SK-N-SH (cell line): ENCODE results near the gene MTPN. TPM values are rescaled to one million over a fixed set of nuclear protein-coding genes. Genes with fewer than 3 reads are reported as not detected.

ENCODE experiments used
- CTCF ChIA-PET: fragments of 300-600, 350-600 bp; formaldehyde crosslinking; extraction: SDS; loops from one replicate; lab custom pipeline; 2021; lab: Yijun Ruan, JAX
- POLR2A ChIA-PET: fragments of 350-600 bp; sonication (Branson Sonifier 250); formaldehyde crosslinking; extraction: SDS; loops from one replicate; lab custom pipeline; 2020; ENCODE audit warnings: antibody characterized with exemption, inconsistent platforms; lab: Yijun Ruan, JAX
- DNase-seq: peaks from one replicate; pipeline ENCODE4 v3.0.0; 2012
- H2AFZ ChIP-seq: fragments of 200-600 bp; sonication (generic); 2 replicates; pipeline ENCODE4 v1.8.1; 2016; ENCODE audit warnings: antibody characterized with exemption, mild to moderate bottlenecking, low read depth
- H3F3A ChIP-seq: fragments of 200-600 bp; sonication (generic); replicated peaks from 2 replicates; pipeline ENCODE3; 2016; ENCODE audit warnings: antibody characterized with exemption, mild to moderate bottlenecking; ENCODE audit not compliant: insufficient read depth
- H3K27ac ChIP-seq, 2 experiments: fragments of 200-500 bp in 1 of 2; fragments of 200-600 bp in 1 of 2; sonication (Bioruptor generic) in 1 of 2; sonication (generic), shearing (Covaris generic) in 1 of 2; 2 replicates each; pipeline versions ENCODE4 v1.5.1 to v1.6.1; 2014 to 2016; ENCODE audit warnings: low read depth in 2 of 2, inconsistent platforms in 1 of 2, low read length in 1 of 2, mild to moderate bottlenecking in 1 of 2, mixed read lengths in 1 of 2
- H3K27me3 ChIP-seq: fragments of 200-600 bp; sonication (generic), shearing (Covaris generic); 2 replicates; pipeline ENCODE4 v1.6.1; 2016; ENCODE audit warnings: mixed run types; ENCODE audit not compliant: insufficient read depth
- H3K36me3 ChIP-seq, 2 experiments: fragments of 200-500 bp in 1 of 2; fragments of 200-600 bp in 1 of 2; sonication (Bioruptor generic) in 1 of 2; sonication (generic) in 1 of 2; replicated peaks in 1 of 2; 2 replicates each; pipeline versions ENCODE3 to v1.5.1; 2014 to 2016; ENCODE audit warnings: low read length in 1 of 2, mild to moderate bottlenecking in 1 of 2; ENCODE audit not compliant: insufficient read depth in 2 of 2, control insufficient read depth in 1 of 2
- H3K4me1 ChIP-seq, 2 experiments: fragments of 200-500 bp in 1 of 2; fragments of 200-600 bp in 1 of 2; sonication (Bioruptor generic) in 1 of 2; sonication (generic), shearing (Covaris generic) in 1 of 2; 2 replicates each; pipeline versions ENCODE4 v1.5.1 to v1.6.1; 2014 to 2016; ENCODE audit warnings: low read depth in 1 of 2, low read length in 1 of 2, mixed run types in 1 of 2; ENCODE audit not compliant: insufficient read depth in 2 of 2, control insufficient read depth in 1 of 2
- H3K4me2 ChIP-seq: fragments of 200-600 bp; sonication (generic), shearing (Covaris generic); 2 replicates; pipeline ENCODE4 v1.6.1; 2017; ENCODE audit warnings: mixed run types
- H3K4me3 ChIP-seq, 2 experiments: fragments of 200-500 bp in 1 of 2; fragments of 200-600 bp in 1 of 2; sonication (Bioruptor generic) in 1 of 2; sonication (generic), shearing (Covaris generic) in 1 of 2; 2 replicates each; pipeline versions ENCODE4 v1.5.1 to v1.8.1; 2014 to 2016; ENCODE audit warnings: low read depth in 2 of 2, inconsistent platforms in 1 of 2, low read length in 1 of 2, mild to moderate bottlenecking in 1 of 2, mixed read lengths in 1 of 2, moderate library complexity in 1 of 2
- H3K79me2 ChIP-seq: fragments of 200-600 bp; sonication (generic); 2 replicates; pipeline ENCODE4 v1.8.1; 2017; ENCODE audit warnings: mild to moderate bottlenecking; ENCODE audit not compliant: insufficient read depth
- H3K9ac ChIP-seq: fragments of 200-600 bp; sonication (generic); 2 replicates; pipeline ENCODE4 v1.6.1; 2017; ENCODE audit warnings: mixed run types
- H3K9me2 ChIP-seq: fragments of 200-600 bp; sonication (generic); 2 replicates; pipeline ENCODE4 v1.6.1; 2017; ENCODE audit warnings: mixed run types
- H3K9me3 ChIP-seq: fragments of 200-600 bp; sonication (generic); 2 replicates; pipeline ENCODE4 v1.6.1; 2017; ENCODE audit warnings: mixed run types, mild to moderate bottlenecking, moderate library complexity
- H4K20me1 ChIP-seq: fragments of 200-600 bp; sonication (generic); 2 replicates; pipeline ENCODE4 v1.6.1; 2017; ENCODE audit warnings: mild to moderate bottlenecking, mixed run types; ENCODE audit not compliant: insufficient read depth
- CHD2 ChIP-seq: fragments of 150-350 bp; IDR thresholded peaks from 2 replicates; pipeline ENCODE4 v1.6.1; 2018; ENCODE audit warnings: low read length; ENCODE audit not compliant: partially characterized antibody
- EZH2phosphoT487 ChIP-seq: fragments of 200-600 bp; sonication (generic); IDR thresholded peaks from 2 replicates; pipeline ENCODE4 v1.6.1; 2017; ENCODE audit warnings: low read depth, mixed run types, mild to moderate bottlenecking, antibody characterized with exemption, moderate library complexity, borderline replicate concordance
- FOSL2 ChIP-seq: IDR thresholded peaks from 2 replicates; pipeline ENCODE4 v1.4.0; 2012; ENCODE audit warnings: low read depth, mild to moderate bottlenecking, moderate library complexity, borderline replicate concordance
- FOXJ3 ChIP-seq: sonication (generic); formaldehyde crosslinking; IDR thresholded peaks from 2 replicates; pipeline ENCODE4 v1.5.1; 2020; ENCODE audit warnings: mild to moderate bottlenecking, missing genetic modification reagents
- FOXM1 ChIP-seq: IDR thresholded peaks from 2 replicates; pipeline ENCODE4 v1.4.0; 2012; ENCODE audit warnings: low read depth, mild to moderate bottlenecking
- GABPA ChIP-seq: IDR thresholded peaks from 2 replicates; pipeline ENCODE4 v1.4.0; 2012; ENCODE audit warnings: low read depth, mild to moderate bottlenecking
- GATA2 ChIP-seq: sonication (generic); formaldehyde crosslinking; IDR thresholded peaks from 2 replicates; pipeline ENCODE4 v1.5.0; 2020; ENCODE audit warnings: mild to moderate bottlenecking, missing genetic modification reagents
- JUND ChIP-seq: IDR thresholded peaks from 2 replicates; pipeline ENCODE4 v1.4.0; 2012
- NFIC ChIP-seq: IDR thresholded peaks from 2 replicates; pipeline ENCODE4 v1.4.0; 2012; ENCODE audit warnings: borderline replicate concordance
- NRF1 ChIP-seq: IDR thresholded peaks from 2 replicates; pipeline ENCODE4 v1.6.1; 2012; ENCODE audit warnings: low read depth, mild to moderate bottlenecking, low read length
- POLR2AphosphoS5 ChIP-seq: IDR thresholded peaks from 2 replicates; pipeline ENCODE4 v1.6.1; 2012; ENCODE audit warnings: low read depth, low read length
- RCOR1 ChIP-seq: fragments of 150-350 bp; IDR thresholded peaks from 2 replicates; pipeline ENCODE4 v1.6.1; 2017; ENCODE audit warnings: antibody characterized with exemption, low read length
- RFX5 ChIP-seq: IDR thresholded peaks from 2 replicates; pipeline ENCODE4 v1.6.1; 2012; ENCODE audit warnings: mild to moderate bottlenecking, improper control_type of control experiment, low read length
- RXRA ChIP-seq: IDR thresholded peaks from 2 replicates; pipeline ENCODE4 v1.4.0; 2012; ENCODE audit warnings: low read depth, mild to moderate bottlenecking, borderline replicate concordance
- SIN3A ChIP-seq: IDR thresholded peaks from 2 replicates; pipeline ENCODE4 v1.6.1; 2012; ENCODE audit warnings: low read depth, mild to moderate bottlenecking, low read length, moderate library complexity, borderline replicate concordance
- SMC3 ChIP-seq: IDR thresholded peaks from 2 replicates; pipeline ENCODE4 v1.6.1; 2012; ENCODE audit warnings: low read depth, low read length, improper control_type of control experiment
- TAF1 ChIP-seq: IDR thresholded peaks from 2 replicates; pipeline ENCODE4 v1.6.1; 2012; ENCODE audit warnings: low read depth, mild to moderate bottlenecking, low read length, moderate library complexity, borderline replicate concordance
- TCF12 ChIP-seq: IDR thresholded peaks from 2 replicates; pipeline ENCODE4 v1.4.0; 2012
- YY1 ChIP-seq: IDR thresholded peaks from 2 replicates; pipeline ENCODE4 v1.4.0; 2012; ENCODE audit warnings: low read depth, mild to moderate bottlenecking
- WGBS: methylation state at CpG from one replicate; pipeline ENCODE4 v1.1.6; 2017; ENCODE audit warnings: low lambda C conversion rate; 5-methylcytosine and 5-hydroxymethylcytosine counted together
- polyA plus RNA-seq, 3 experiments: library from polyadenylated mRNA; depleted of rRNA; stranded (reverse); fragments of >200 nt; gene quantifications; 2 replicates each; pipeline ENCODE4 v1.2.3, GENCODE V29; 2012
- TF ChIP-seq, protein P1 (sequence below): IDR thresholded peaks from 2 replicates; pipeline ENCODE4; 2012
- TF ChIP-seq, protein P2 (sequence below): fragments of 200-600 bp; sonication (generic); IDR thresholded peaks from 2 replicates; pipeline ENCODE4 v1.6.1; 2017; ENCODE audit warnings: antibody characterized with exemption, mild to moderate bottlenecking, moderate library complexity
- TF ChIP-seq, protein P3 (sequence below): IDR thresholded peaks from 2 replicates; pipeline ENCODE4 v1.4.0; 2012; ENCODE audit warnings: low read depth, borderline replicate concordance

The MTPN gene
- polyA plus RNA-seq, 1 of the 3 experiments (the other 2 are of a cell fraction): 135 TPM

DNA sequence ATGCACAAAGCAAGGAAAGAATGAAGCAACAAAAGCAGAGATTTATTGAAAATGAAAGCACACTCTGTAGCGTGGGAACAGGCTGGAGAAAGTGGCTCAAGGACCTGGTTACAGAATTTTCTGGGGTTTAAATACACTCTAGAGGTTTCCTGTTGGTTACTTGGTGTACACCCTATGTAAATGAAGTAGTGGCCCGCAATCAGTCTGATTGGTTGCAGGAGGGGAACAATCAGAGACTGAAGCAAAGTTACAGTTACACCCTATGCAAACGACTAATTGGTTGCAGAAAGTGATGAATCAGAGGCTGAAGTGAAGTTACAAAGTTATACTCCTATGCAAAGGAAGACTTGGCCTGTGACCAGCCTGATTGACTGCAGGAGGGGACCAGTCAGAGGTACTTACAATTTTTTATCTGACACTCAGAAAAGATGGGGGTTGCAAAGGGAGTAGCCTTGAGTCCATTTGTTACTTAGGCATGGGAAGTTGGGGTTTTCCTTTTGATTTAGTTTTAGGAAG lies 3.6 kb upstream of the MTPN start:
- Histone ChIP-seq H3K9me3 (0 out of 2 replicates have a peak, but pooled peaks cover 3% of the 10 kb centered on the region), H3K4me3 (peak overlapping the region; percentile 6 to 10; a peak in 2 of 4 replicates), H4K20me1 (peaks cover 8% of the 10 kb centered on the region), H3K27me3 (no peaks in the 10 kb centered on the region), H3K27ac (peak overlapping the region; percentile 44 to 93; a peak in 3 of 4 replicates), H3K36me3 (no peaks in the 10 kb centered on the region), H3F3A (peaks cover 27% of the 10 kb centered on the region), H3K4me1 (peaks cover 9 to 25% of the 10 kb centered on the region in 2 experiments), H3K79me2 (peaks cover 15% of the 10 kb centered on the region), H2AFZ (peak overlapping the region; percentile 84), H3K9ac (peak overlapping the region; percentile 37; the same call in 1 of the 2 replicates), H3K4me2 (peak overlapping the region; percentile 64), H3K9me2 (no peaks in the 10 kb centered on the region)
- ChIA-PET CTCF (interaction anchor here (0.5 kb wide), 1 partner anchor 76 kb away, joined by 3 read pairs; no protein-coding TSS in a partner anchor), POLR2A (no interaction called here)
- DNase-seq: no peak
- 65% methylated on average over 3 of the region's 3 CpGs for WGBS
- TF ChIP-seq FOSL2: peak; percentile 41; the same call in 1 of the 2 replicates
- TF ChIP-seq RXRA: no peak
- no peak for TF ChIP-seq POLR2AphosphoS5
- TF ChIP-seq, protein P1, sequence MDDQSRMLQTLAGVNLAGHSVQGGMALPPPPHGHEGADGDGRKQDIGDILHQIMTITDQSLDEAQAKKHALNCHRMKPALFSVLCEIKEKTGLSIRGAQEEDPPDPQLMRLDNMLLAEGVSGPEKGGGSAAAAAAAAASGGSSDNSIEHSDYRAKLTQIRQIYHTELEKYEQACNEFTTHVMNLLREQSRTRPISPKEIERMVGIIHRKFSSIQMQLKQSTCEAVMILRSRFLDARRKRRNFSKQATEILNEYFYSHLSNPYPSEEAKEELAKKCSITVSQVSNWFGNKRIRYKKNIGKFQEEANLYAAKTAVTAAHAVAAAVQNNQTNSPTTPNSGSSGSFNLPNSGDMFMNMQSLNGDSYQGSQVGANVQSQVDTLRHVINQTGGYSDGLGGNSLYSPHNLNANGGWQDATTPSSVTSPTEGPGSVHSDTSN: peak; percentile 85
- no peak for TF ChIP-seq FOXM1
- TF ChIP-seq SIN3A: no peak
- 0 out of 2 replicates have a peak, but pooled peaks have one; percentile 9 for TF ChIP-seq GABPA
- TF ChIP-seq TCF12: peak; percentile 63
- TF ChIP-seq YY1: no peak
- TF ChIP-seq CHD2: no peak

DNA sequence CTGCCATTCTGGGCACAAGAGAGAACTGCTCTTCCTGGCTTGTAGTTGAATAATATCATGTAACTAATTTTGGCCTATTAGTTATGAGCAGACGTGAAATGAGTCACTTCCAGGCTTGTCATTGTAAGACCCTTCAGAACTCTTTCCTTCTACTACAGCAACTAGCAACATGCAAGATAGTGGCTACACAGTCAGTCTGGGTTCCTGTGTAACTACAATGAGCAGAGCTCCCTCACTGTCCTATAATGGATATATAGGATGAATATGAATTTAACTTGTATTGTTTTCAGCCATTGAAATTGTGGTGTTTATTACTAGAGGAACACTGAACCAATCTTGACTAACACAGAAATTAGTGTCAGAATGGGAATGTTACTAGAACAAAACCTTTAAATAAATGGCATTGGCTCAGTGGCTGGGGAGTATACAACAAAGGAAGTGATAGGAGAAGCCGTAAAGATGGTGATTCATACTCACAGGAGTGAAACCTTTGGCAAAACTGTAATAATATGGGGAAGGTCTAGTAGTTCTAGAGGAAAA lies 2.9 kb upstream of the MTPN start:
- Histone ChIP-seq H4K20me1 (peaks cover 15% of the 10 kb centered on the region), H3K9me2 (no peaks in the 10 kb centered on the region), H3K4me1 (peaks cover 15 to 30% of the 10 kb centered on the region in 2 experiments), H3K79me2 (peaks cover 21% of the 10 kb centered on the region), H3K4me3 (peak overlapping the region in 1 of 2 experiments; percentile 10; a peak in 1 of 4 replicates), H2AFZ (peak overlapping the region; percentile 84), H3K9ac (peak overlapping the region; percentile 37; the same call in 1 of the 2 replicates), H3F3A (peaks cover 27% of the 10 kb centered on the region), H3K27me3 (no peaks in the 10 kb centered on the region), H3K9me3 (no peaks in the 10 kb centered on the region), H3K27ac (peak overlapping the region; percentile 44 to 93), H3K36me3 (peaks cover 6% of the 10 kb centered on the region in 2 experiments), H3K4me2 (peak overlapping the region; percentile 64)
- no peak for DNase-seq
- ChIA-PET CTCF (interaction anchor here (0.5 to 1.5 kb wide), 2 partner anchors 75 to 309 kb away, joined by 3 to 4 read pairs; no protein-coding TSS in a partner anchor), POLR2A (no interaction called here)
- 21% methylated on average over 2 of the region's 2 CpGs for WGBS
- peak; percentile 51; the same call in 1 of the 2 replicates for TF ChIP-seq JUND
- peak; percentile 31; the same call in 1 of the 2 replicates for TF ChIP-seq NFIC
- TF ChIP-seq RFX5: no peak
- peak; percentile 48; the same call in 1 of the 2 replicates for TF ChIP-seq TCF12
- TF ChIP-seq RCOR1: no peak
- TF ChIP-seq CHD2: no peak
- no peak for TF ChIP-seq GABPA
- no peak for TF ChIP-seq EZH2phosphoT487
- no peak for TF ChIP-seq GATA2 (CRISPR knock-in tag)
- peak; percentile 81; the same call in 1 of the 2 replicates for TF ChIP-seq FOSL2
- no peak for TF ChIP-seq FOXM1
- TF ChIP-seq, protein P1: peak; percentile 49; the same call in 1 of the 2 replicates
- TF ChIP-seq, protein P2, sequence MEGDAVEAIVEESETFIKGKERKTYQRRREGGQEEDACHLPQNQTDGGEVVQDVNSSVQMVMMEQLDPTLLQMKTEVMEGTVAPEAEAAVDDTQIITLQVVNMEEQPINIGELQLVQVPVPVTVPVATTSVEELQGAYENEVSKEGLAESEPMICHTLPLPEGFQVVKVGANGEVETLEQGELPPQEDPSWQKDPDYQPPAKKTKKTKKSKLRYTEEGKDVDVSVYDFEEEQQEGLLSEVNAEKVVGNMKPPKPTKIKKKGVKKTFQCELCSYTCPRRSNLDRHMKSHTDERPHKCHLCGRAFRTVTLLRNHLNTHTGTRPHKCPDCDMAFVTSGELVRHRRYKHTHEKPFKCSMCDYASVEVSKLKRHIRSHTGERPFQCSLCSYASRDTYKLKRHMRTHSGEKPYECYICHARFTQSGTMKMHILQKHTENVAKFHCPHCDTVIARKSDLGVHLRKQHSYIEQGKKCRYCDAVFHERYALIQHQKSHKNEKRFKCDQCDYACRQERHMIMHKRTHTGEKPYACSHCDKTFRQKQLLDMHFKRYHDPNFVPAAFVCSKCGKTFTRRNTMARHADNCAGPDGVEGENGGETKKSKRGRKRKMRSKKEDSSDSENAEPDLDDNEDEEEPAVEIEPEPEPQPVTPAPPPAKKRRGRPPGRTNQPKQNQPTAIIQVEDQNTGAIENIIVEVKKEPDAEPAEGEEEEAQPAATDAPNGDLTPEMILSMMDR: no peak
- TF ChIP-seq, protein P3, sequence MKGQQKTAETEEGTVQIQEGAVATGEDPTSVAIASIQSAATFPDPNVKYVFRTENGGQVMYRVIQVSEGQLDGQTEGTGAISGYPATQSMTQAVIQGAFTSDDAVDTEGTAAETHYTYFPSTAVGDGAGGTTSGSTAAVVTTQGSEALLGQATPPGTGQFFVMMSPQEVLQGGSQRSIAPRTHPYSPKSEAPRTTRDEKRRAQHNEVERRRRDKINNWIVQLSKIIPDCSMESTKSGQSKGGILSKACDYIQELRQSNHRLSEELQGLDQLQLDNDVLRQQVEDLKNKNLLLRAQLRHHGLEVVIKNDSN: no peak
- TF ChIP-seq FOXJ3: no peak
- TF ChIP-seq TAF1: no peak
- TF ChIP-seq RXRA: no peak
- no peak for TF ChIP-seq NRF1
- TF ChIP-seq SMC3: no peak
